Aorta (tissue), 5 donors: Measurements from ENCODE around the gene MAML3. TPM values are rescaled to one million over a fixed set of nuclear protein-coding genes. Genes with fewer than 3 reads are reported as not detected.

ENCODE experiments used
- ATAC-seq: fragments of 200-7000 bp; cut with Tn5 transposase; one replicate; pipeline ENCODE4 v1.9.1; 2022; ENCODE audit warnings: moderate library complexity; ENCODE audit not compliant: low FRiP score
- DNase-seq, 2 donors: peaks; one replicate each; pipeline ENCODE4 v3.0.0-alpha.2; 2020
- H3K27ac ChIP-seq, 2 donors: one replicate each; pipeline ENCODE4 v1.5.1; 2013; ENCODE audit warnings: low read length in 2 of 2, mild to moderate bottlenecking in 2 of 2, moderate library complexity in 2 of 2, control low read depth in 1 of 2, inconsistent platforms in 1 of 2, low read depth in 1 of 2
- H3K27me3 ChIP-seq, 2 donors: one replicate each; pipeline ENCODE4 v1.6.1; 2013; ENCODE audit warnings: control low read depth in 1 of 2, low read length in 1 of 2, mild to moderate bottlenecking in 1 of 2, moderate library complexity in 1 of 2; ENCODE audit not compliant: insufficient read depth in 2 of 2, control insufficient read depth in 1 of 2
- H3K36me3 ChIP-seq, 2 donors: one replicate each; pipeline ENCODE4 v1.6.1; 2013; ENCODE audit warnings: control low read depth in 1 of 2, low read length in 1 of 2, mild to moderate bottlenecking in 1 of 2; ENCODE audit not compliant: insufficient read depth in 2 of 2, control insufficient read depth in 1 of 2
- H3K4me1 ChIP-seq, 2 donors: one replicate each; pipeline ENCODE4 v1.6.1; 2013; ENCODE audit warnings: low read length in 2 of 2, control low read depth in 1 of 2, mild to moderate bottlenecking in 1 of 2, moderate library complexity in 1 of 2; ENCODE audit not compliant: insufficient read depth in 2 of 2, control insufficient read depth in 1 of 2
- H3K4me3 ChIP-seq, 2 donors: one replicate each; pipeline ENCODE4 v1.5.1; 2013; ENCODE audit warnings: low read length in 2 of 2, control low read depth in 1 of 2, mild to moderate bottlenecking in 1 of 2
- H3K9me3 ChIP-seq: one replicate; pipeline ENCODE4 v1.6.1; 2013; ENCODE audit warnings: mild to moderate bottlenecking, low read length; ENCODE audit not compliant: control insufficient read depth
- WGBS, 2 donors: extraction: QIAGEN DNeasy Blood & Tissue Kit; methylation state at CpG; one replicate each; pipeline ENCODE4 v1.1.7; 2013; 5-methylcytosine and 5-hydroxymethylcytosine counted together
- intact Hi-C, 2 donors: fragments of 100-400 bp; cut with DNase I; formaldehyde crosslinking; loops; one replicate each; pipeline versions ENCODE4 v1.14.2 to v1.15.0; 2022
- polyA plus RNA-seq, 2 donors: library from polyadenylated mRNA; stranded (reverse); fragments of 200-250 nt; gene quantifications; one replicate each; pipeline ENCODE4 v1.2.3, GENCODE V29; 2013
- total RNA-seq, 2 donors: library from RNA; stranded (reverse); fragmentation: NEBNext Ultra II Directional; extraction: Animal tissue kit (Norgen Biotek cat#: 25700); gene quantifications; one replicate each; pipeline ENCODE4 v1.2.1, GENCODE V29; 2021
- donor health status: healthy with polysubstance abuse.
- donor health status: Bipolar disorder and iron deficiency.
- donor health status: DM: no; HTN: no; CAD: no.
- donor health status: DM: no; HTN: no; CAD: no.
- donor health status: DM: yes; HTN: yes; CAD: no.

Gene MAML3
- total and polyA plus RNA-seq, 4 donors, result 0.79 to 10.5 (median 4.9) TPM

- Histone ChIP-seq H3K27me3 (no peaks in the 10 kb centered on the region), H3K36me3 (no peaks in the 10 kb centered on the region), H3K9me3 (no peaks in the 10 kb centered on the region), H3K27ac (no peak overlapping the region), H3K4me1 (peaks cover 0 to 4% of the 10 kb centered on the region in 2 donors), H3K4me3 (no peak overlapping the region)
- DNase-seq (no peak), ATAC-seq (no peak)
- 60 to 73% methylated on average over 2 of the region's 2 CpGs for WGBS, 2 donors
- intact Hi-C loops, result no loop called here
Observed at GRCh38 chr4:139943277-139943676, 210.7 kb downstream of the MAML3 start.

GRCh38 chr4:139942241-139942640 lies 211.7 kb downstream of the MAML3 start:
- Histone ChIP-seq H3K27ac (no peak overlapping the region), H3K36me3 (no peaks in the 10 kb centered on the region), H3K4me3 (no peak overlapping the region), H3K9me3 (no peaks in the 10 kb centered on the region), H3K4me1 (peaks cover 0 to 4% of the 10 kb centered on the region in 2 donors), H3K27me3 (no peaks in the 10 kb centered on the region)
- no peak for DNase-seq
- no peak for ATAC-seq
- intact Hi-C loops, result no loop called here
- WGBS, 2 donors, result 88 to 92% methylated on average over 3 of the region's 3 CpGs

GRCh38 chr4:139940600-139940999 lies 213.4 kb downstream of the MAML3 start:
- H3K4me3 ChIP-seq, result no peak overlapping the region
- peak overlapping the region in 1 of 2 donors; percentile 11 for H3K27ac ChIP-seq
- intact Hi-C loops, result no loop called here
- H3K27me3 ChIP-seq, result no peaks in the 10 kb centered on the region
- DNase-seq, result no peak
- WGBS, 2 donors, result 38 to 40% methylated on average over 2 of the region's 2 CpGs
- no peaks in the 10 kb centered on the region for H3K36me3 ChIP-seq
- peaks cover 0 to 2% of the 10 kb centered on the region in 2 donors for H3K4me1 ChIP-seq
- H3K9me3 ChIP-seq, result no peaks in the 10 kb centered on the region
- no peak for ATAC-seq

GRCh38 chr4:139938414-139938813 lies 215.6 kb downstream of the MAML3 start:
- no peak overlapping the region for H3K4me3 ChIP-seq
- WGBS, 2 donors, result 93 to 96% methylated on average over 2 of the region's 2 CpGs
- no peaks in the 10 kb centered on the region for H3K9me3 ChIP-seq
- DNase-seq (no peak), ATAC-seq (no peak)
- no peak overlapping the region for H3K27ac ChIP-seq
- H3K4me1 ChIP-seq, result peaks cover 0 to 2% of the 10 kb centered on the region in 2 donors
- H3K36me3 ChIP-seq, result no peaks in the 10 kb centered on the region
- intact Hi-C loops, result no loop called here
- no peaks in the 10 kb centered on the region for H3K27me3 ChIP-seq

GRCh38 chr4:139935911-139936310 lies 218.1 kb downstream of the MAML3 start:
- Histone ChIP-seq H3K27ac (no peak overlapping the region), H3K4me1 (peaks cover 0 to 2% of the 10 kb centered on the region in 2 donors), H3K36me3 (no peaks in the 10 kb centered on the region), H3K9me3 (no peaks in the 10 kb centered on the region), H3K4me3 (no peak overlapping the region), H3K27me3 (no peaks in the 10 kb centered on the region)
- ATAC-seq (no peak), DNase-seq (no peak)
- WGBS, 2 donors, result 91 to 92% methylated on average over 4 of the region's 4 CpGs
- intact Hi-C loops, result no loop called here

GRCh38 chr4:139934708-139935195 lies 219.2 kb downstream of the MAML3 start:
- no peaks in the 10 kb centered on the region for H3K4me1 ChIP-seq
- no peak for DNase-seq
- no peaks in the 10 kb centered on the region for H3K36me3 ChIP-seq
- no peaks in the 10 kb centered on the region for H3K9me3 ChIP-seq
- no peak overlapping the region for H3K4me3 ChIP-seq
- intact Hi-C loops, result no loop called here
- H3K27ac ChIP-seq, result no peak overlapping the region
- WGBS, 2 donors, result 74 to 84% methylated on average over 3 of the region's 3 CpGs
- no peak for ATAC-seq
- no peaks in the 10 kb centered on the region for H3K27me3 ChIP-seq

- intact Hi-C loops, result no loop called here
- no peak for ATAC-seq
- H3K27ac ChIP-seq, result no peak overlapping the region
Observed at GRCh38 chr4:139934057-139934707, 219.8 kb downstream of the MAML3 start.

GRCh38 chr4:139933541-139933940 lies 220.4 kb downstream of the MAML3 start:
- WGBS, 2 donors, result 94 to 95% methylated on average over 5 of the region's 5 CpGs
- ATAC-seq (no peak), DNase-seq (no peak)
- Histone ChIP-seq H3K36me3 (no peaks in the 10 kb centered on the region), H3K27me3 (no peaks in the 10 kb centered on the region), H3K9me3 (no peaks in the 10 kb centered on the region), H3K27ac (no peak overlapping the region), H3K4me1 (no peaks in the 10 kb centered on the region), H3K4me3 (no peak overlapping the region)
- intact Hi-C loops, result no loop called here

More at GRCh38 chr4:139934057-139934707, 219.8 kb downstream of the MAML3 start:
- Histone ChIP-seq H3K4me1 (no peaks in the 10 kb centered on the region), H3K36me3 (no peaks in the 10 kb centered on the region), H3K9me3 (no peaks in the 10 kb centered on the region), H3K4me3 (no peak overlapping the region), H3K27me3 (no peaks in the 10 kb centered on the region)
- WGBS, 2 donors, result 72 to 74% methylated on average over 10 of the region's 10 CpGs
- DNase-seq, result no peak

- no peak overlapping the region for H3K27ac ChIP-seq
- ATAC-seq, result no peak
- intact Hi-C loops, result no loop called here
- H3K4me1 ChIP-seq, result no peaks in the 10 kb centered on the region
- H3K9me3 ChIP-seq, result no peaks in the 10 kb centered on the region
- no peak overlapping the region for H3K4me3 ChIP-seq
- no peaks in the 10 kb centered on the region for H3K36me3 ChIP-seq
- no peak for DNase-seq
- H3K27me3 ChIP-seq, result no peaks in the 10 kb centered on the region
- WGBS, 2 donors, result 96 to 97% methylated on average over 6 of the region's 6 CpGs
Observed at GRCh38 chr4:139933104-139933503, 220.9 kb downstream of the MAML3 start.
